Measurements from ENCODE around the gene CCND2. TPM values are rescaled to one million over a fixed set of nuclear protein-coding genes. Genes with fewer than 3 reads are reported as not detected.

CCND2 gene
- total RNA-seq, 2 experiments from 2014 or later: 389 to 401 TPM

GRCh38 chr12:4274396-4275015 is 944 bp downstream of the CCND2 start:
- Mint-ChIP-seq H3K36me3 (ENCODE audit: low read depth) (peaks cover 59% of the 10 kb centered on the region), H3K9me3 (no peaks in the 10 kb centered on the region), H3K4me1 (peaks cover 48% of the 10 kb centered on the region), H3K27me3 (no peaks in the 10 kb centered on the region), H3K27ac (peak overlapping the region; percentile 100), H3K4me3 (peak overlapping the region; percentile 97)
- ChIA-PET CTCF (interaction anchor here (0.5 to 13.5 kb wide), 4 partner anchors 49 to 168 kb away, joined by 3 to 190 read pairs (median 100); no protein-coding TSS in a partner anchor), POLR2A (interaction anchor here (1.0 to 22.7 kb wide), 15 partner anchors 8 to 405 kb away, joined by 4 to 422 read pairs (median 17); no protein-coding TSS in a partner anchor)
- peak; percentile 34 for DNase-seq

- peaks cover 53% of the 10 kb centered on the region for H3K4me1 Mint-ChIP-seq
- ChIA-PET POLR2A (interaction anchor here (0.6 to 22.7 kb wide), 22 partner anchors 7 to 390 kb away, joined by 3 to 422 read pairs (median 14); no protein-coding TSS in a partner anchor), CTCF (interaction anchor here (0.5 to 13.5 kb wide), 17 partner anchors 7 to 405 kb away, joined by 3 to 190 read pairs (median 11); no protein-coding TSS in a partner anchor)
- H3K27me3 Mint-ChIP-seq: no peaks in the 10 kb centered on the region
- peaks cover 67% of the 10 kb centered on the region for H3K36me3 Mint-ChIP-seq (ENCODE audit: low read depth)
- H3K9me3 Mint-ChIP-seq: no peaks in the 10 kb centered on the region
- no peak for DNase-seq
- peak overlapping the region; percentile 100 for H3K27ac Mint-ChIP-seq
- peak overlapping the region; percentile 97 for H3K4me3 Mint-ChIP-seq
Observed at GRCh38 chr12:4275016-4275869, 1.7 kb downstream of the CCND2 start.

- H3K27me3 Mint-ChIP-seq: no peaks in the 10 kb centered on the region
- no peak for DNase-seq
- ChIA-PET POLR2A (interaction anchor here (0.6 to 22.7 kb wide), 27 partner anchors 7 to 523 kb away, joined by 3 to 422 read pairs (median 8); partner anchors contain the start of genes CRACR2A and RAD51AP1), CTCF (interaction anchor here (0.7 to 13.5 kb wide), 29 partner anchors 8 to 976 kb away, joined by 3 to 190 read pairs (median 9); partner anchors contain the start of gene PARP11)
- H3K4me3 Mint-ChIP-seq: peak overlapping the region; percentile 97
- H3K27ac Mint-ChIP-seq: peak overlapping the region; percentile 100
- H3K4me1 Mint-ChIP-seq: peaks cover 57% of the 10 kb centered on the region
- H3K9me3 Mint-ChIP-seq: no peaks in the 10 kb centered on the region
- H3K36me3 Mint-ChIP-seq (ENCODE audit: low read depth): peaks cover 73% of the 10 kb centered on the region
Observed at GRCh38 chr12:4275870-4276301, 2.3 kb downstream of the CCND2 start.

GRCh38 chr12:4276524-4277204 is 3.1 kb downstream of the CCND2 start:
- Mint-ChIP-seq H3K9me3 (no peaks in the 10 kb centered on the region), H3K4me1 (peaks cover 65% of the 10 kb centered on the region), H3K4me3 (peak overlapping the region; percentile 97), H3K36me3 (ENCODE audit: low read depth) (peaks cover 81% of the 10 kb centered on the region), H3K27me3 (no peaks in the 10 kb centered on the region), H3K27ac (peak overlapping the region; percentile 100)
- ChIA-PET CTCF (interaction anchor here (0.6 to 13.5 kb wide), 56 partner anchors 9 to 977 kb away, joined by 3 to 190 read pairs (median 6); partner anchors contain the start of gene PARP11), POLR2A (interaction anchor here (0.6 to 22.7 kb wide), 36 partner anchors 9 to 524 kb away, joined by 3 to 422 read pairs (median 5); partner anchors contain the start of genes AKAP3, CRACR2A, NDUFA9 and PARP11)
- peak; percentile 89 for DNase-seq

- H3K4me3 Mint-ChIP-seq: peak overlapping the region; percentile 97
- peak overlapping the region; percentile 100 for H3K27ac Mint-ChIP-seq
- no peaks in the 10 kb centered on the region for H3K9me3 Mint-ChIP-seq
- CTCF ChIA-PET: interaction anchor here (0.7 to 13.5 kb wide), 54 partner anchors 9 to 977 kb away, joined by 3 to 190 read pairs (median 6); partner anchors contain the start of gene PARP11
- H3K36me3 Mint-ChIP-seq (ENCODE audit: low read depth): peaks cover 86% of the 10 kb centered on the region
- H3K4me1 Mint-ChIP-seq: peaks cover 70% of the 10 kb centered on the region
- DNase-seq: no peak
- H3K27me3 Mint-ChIP-seq: no peaks in the 10 kb centered on the region
- POLR2A ChIA-PET: interaction anchor here (0.6 to 22.7 kb wide), 34 partner anchors 9 to 524 kb away, joined by 3 to 422 read pairs (median 5); partner anchors contain the start of genes CRACR2A, PARP11 and TIGAR
Observed at GRCh38 chr12:4277205-4277543, 3.6 kb downstream of the CCND2 start.

- Mint-ChIP-seq H3K36me3 (ENCODE audit: low read depth) (peaks cover 93% of the 10 kb centered on the region), H3K4me1 (peaks cover 72% of the 10 kb centered on the region), H3K4me3 (peak overlapping the region; percentile 65), H3K27me3 (no peaks in the 10 kb centered on the region), H3K9me3 (no peaks in the 10 kb centered on the region), H3K27ac (peak overlapping the region; percentile 67)
- ChIA-PET CTCF (interaction anchor here (0.7 to 13.5 kb wide), 32 partner anchors 10 to 978 kb away, joined by 3 to 190 read pairs (median 6); no protein-coding TSS in a partner anchor), POLR2A (interaction anchor here (0.7 to 22.7 kb wide), 18 partner anchors 8 to 393 kb away, joined by 3 to 422 read pairs (median 12); no protein-coding TSS in a partner anchor)
- DNase-seq: no peak
Observed at GRCh38 chr12:4277857-4278256, 4.3 kb downstream of the CCND2 start.

GRCh38 chr12:4278329-4279197 is 5.0 kb downstream of the CCND2 start:
- peaks cover 96% of the 10 kb centered on the region for H3K36me3 Mint-ChIP-seq (ENCODE audit: low read depth)
- H3K27me3 Mint-ChIP-seq: no peaks in the 10 kb centered on the region
- H3K9me3 Mint-ChIP-seq: no peaks in the 10 kb centered on the region
- H3K4me1 Mint-ChIP-seq: peaks cover 74% of the 10 kb centered on the region
- ChIA-PET CTCF (interaction anchor here (0.7 to 13.5 kb wide), 18 partner anchors 10 to 393 kb away, joined by 3 to 190 read pairs (median 5); no protein-coding TSS in a partner anchor), POLR2A (interaction anchor here (0.7 to 22.7 kb wide), 18 partner anchors 7 to 394 kb away, joined by 3 to 422 read pairs (median 10); no protein-coding TSS in a partner anchor)
- H3K4me3 Mint-ChIP-seq: peak overlapping the region; percentile 65
- peak overlapping the region; percentile 67 for H3K27ac Mint-ChIP-seq
- no peak for DNase-seq

- ChIA-PET CTCF (interaction anchor here (0.6 to 13.5 kb wide), 12 partner anchors 11 to 394 kb away, joined by 3 to 190 read pairs (median 5); no protein-coding TSS in a partner anchor), POLR2A (interaction anchor here (1.5 to 22.7 kb wide), 10 partner anchors 8 to 394 kb away, joined by 5 to 422 read pairs (median 23); no protein-coding TSS in a partner anchor)
- H3K27ac Mint-ChIP-seq: peak overlapping the region; percentile 64
- peaks cover 99% of the 10 kb centered on the region for H3K36me3 Mint-ChIP-seq (ENCODE audit: low read depth)
- DNase-seq: no peak
- peak overlapping the region; percentile 65 for H3K4me3 Mint-ChIP-seq
- H3K4me1 Mint-ChIP-seq: peaks cover 81% of the 10 kb centered on the region
- H3K9me3 Mint-ChIP-seq: no peaks in the 10 kb centered on the region
- H3K27me3 Mint-ChIP-seq: no peaks in the 10 kb centered on the region
Observed at GRCh38 chr12:4279198-4279690, 5.7 kb downstream of the CCND2 start.

- POLR2A ChIA-PET: interaction anchor here (1.1 to 22.7 kb wide), 6 partner anchors 7 to 396 kb away, joined by 3 to 422 read pairs (median 6); partner anchors contain the start of gene CCND2
- peak overlapping the region; percentile 19 for H3K27ac Mint-ChIP-seq
Observed at GRCh38 chr12:4280351-4281163, 7.0 kb downstream of the CCND2 start.

GRCh38 chr12:4281173-4281654 is 7.7 kb downstream of the CCND2 start:
- POLR2A ChIA-PET: interaction anchor here (1.1 to 22.7 kb wide), 7 partner anchors 8 to 293 kb away, joined by 3 to 422 read pairs (median 4); partner anchors contain the start of gene CCND2
- H3K4me3 Mint-ChIP-seq: no peak overlapping the region
- H3K27ac Mint-ChIP-seq: peak overlapping the region; percentile 41

More at GRCh38 chr12:4280351-4281163, 7.0 kb downstream of the CCND2 start:
- Mint-ChIP-seq H3K9me3 (no peaks in the 10 kb centered on the region), H3K27me3 (no peaks in the 10 kb centered on the region), H3K4me1 (peaks cover 94% of the 10 kb centered on the region), H3K36me3 (ENCODE audit: low read depth) (peaks cover 99% of the 10 kb centered on the region), H3K4me3 (peak overlapping the region; percentile 23)
- no peak for DNase-seq
- CTCF ChIA-PET: interaction anchor here (5.8 to 13.5 kb wide), 3 partner anchors 136 to 395 kb away, joined by 102 to 190 read pairs (median 120); no protein-coding TSS in a partner anchor

More at GRCh38 chr12:4281173-4281654, 7.7 kb downstream of the CCND2 start:
- CTCF ChIA-PET: no interaction called here
- DNase-seq: no peak
- Mint-ChIP-seq H3K4me1 (peaks cover 97% of the 10 kb centered on the region), H3K27me3 (no peaks in the 10 kb centered on the region), H3K36me3 (ENCODE audit: low read depth) (peaks cover 99% of the 10 kb centered on the region), H3K9me3 (no peaks in the 10 kb centered on the region)

Data from activated CD4-positive, alpha-beta memory T cell treated with anti-CD3 and anti-CD28 coated beads, Interleukin-2, amount 10 ng/mL, durations not matched to agents 7 days and 5 days (primary cell).